ENCODE measurements around the gene CAPRIN2. TPM values are rescaled to one million over a fixed set of nuclear protein-coding genes. Genes with fewer than 3 reads are reported as not detected.

Gene CAPRIN2
- polyA plus RNA-seq, 2 of the 4 experiments (the other 2 are of a cell fraction), result 24.2 to 26.2 TPM

Other genes starting within 250 kb of the CAPRIN2 start
- gene IPO8, start 59.1 kb downstream of the CAPRIN2 start, polyA plus RNA-seq (2011; rRNA removed), result 23.1 and 41.6 TPM in 2 replicates
- 31.8 to 34.3 TPM (median 32.7 TPM) in 3 replicates for gene IPO8, start 59.1 kb downstream of the CAPRIN2 start, polyA plus RNA-seq (2017; fragmentation: RNase III; extraction: RNeasy Plus Mini Kit Qiagen cat#74134 plus additional on column Dnase treatment)
- 0.01 and 0.04 TPM in 2 replicates for gene TSPAN11, start 171.8 kb upstream of the CAPRIN2 start, polyA plus RNA-seq (2011; rRNA removed)
- 0.04 to 0.10 TPM (median 0.06 TPM) in 3 replicates for gene TSPAN11, start 171.8 kb upstream of the CAPRIN2 start, polyA plus RNA-seq (2017; fragmentation: RNase III; extraction: RNeasy Plus Mini Kit Qiagen cat#74134 plus additional on column Dnase treatment)

Data from A549 (cell line).